HepG2 (cell line): Measurements from ENCODE around the gene TTC32. TPM values are rescaled to one million over a fixed set of nuclear protein-coding genes. Genes with fewer than 3 reads are reported as not detected.

ENCODE experiments used
- HMG20B ChIP-seq: conservative IDR thresholded peaks from 2 replicates; pipeline ENCODE4 v1.6.1; 2016; ENCODE audit warnings: missing genetic modification reagents, missing compliant biosample characterization
- KMT2A ChIP-seq: sonication (generic); formaldehyde crosslinking; IDR thresholded peaks from 2 replicates; pipeline ENCODE4 v1.4.0; 2020; ENCODE audit warnings: missing genetic modification reagents
- SNAPC2 ChIP-seq: sonication (generic); formaldehyde crosslinking; IDR thresholded peaks from 2 replicates; pipeline ENCODE4 v1.8.1; 2022; ENCODE audit warnings: mild to moderate bottlenecking, missing genetic modification reagents
- UBTF ChIP-seq: sonication (generic); formaldehyde crosslinking; IDR thresholded peaks from 2 replicates; pipeline ENCODE4 v1.4.0; 2020; ENCODE audit warnings: mild to moderate bottlenecking, missing genetic modification reagents
- ZNF607 ChIP-seq: sonication (generic); formaldehyde crosslinking; IDR thresholded peaks from 2 replicates; pipeline ENCODE4 v1.5.1; 2020; ENCODE audit warnings: missing genetic modification reagents, mild to moderate bottlenecking, borderline replicate concordance
- ZNF747 ChIP-seq: sonication (generic); formaldehyde crosslinking; IDR thresholded peaks from 2 replicates; pipeline ENCODE4 v1.8.1; 2023; ENCODE audit warnings: missing genetic modification reagents, mild to moderate bottlenecking, borderline replicate concordance
- polyA plus RNA-seq, 8 experiments: library from polyadenylated mRNA; depleted of rRNA in 3 of 8; stranded (reverse) in 7 of 8; unstranded in 1 of 8; fragments of >200 nt; fragmentation: Illumina TruSeq in 4 of 8; extraction: Trizol in 4 of 8; gene quantifications; 2 replicates each; pipeline versions ENCODE4 v1.2.1 to v1.2.3, GENCODE V29; 2011 to 2016; ENCODE audit warnings: low read depth in 4 of 8, missing spikeins in 1 of 8, mixed read lengths in 1 of 8; ENCODE audit not compliant: insufficient read depth in 1 of 8
- total RNA-seq, 5 experiments: library from RNA; depleted of rRNA; stranded (reverse); fragments of >200 nt; fragmentation: Illumina TruSeq; extraction: Trizol; gene quantifications; 2 replicates each; pipeline ENCODE4 v1.2.3, GENCODE V29; 2016; ENCODE audit warnings: low read depth in 1 of 5
- TF ChIP-seq, protein P1 (sequence below): sonication (generic); formaldehyde crosslinking; IDR thresholded peaks from 2 replicates; pipeline ENCODE4 v1.4.0; 2020; ENCODE audit warnings: missing genetic modification reagents, borderline replicate concordance
- TF ChIP-seq, protein P2 (sequence below): sonication (generic); formaldehyde crosslinking; conservative IDR thresholded peaks from 2 replicates; pipeline ENCODE4 v1.8.0; 2022; ENCODE audit warnings: mild to moderate bottlenecking, moderate library complexity, missing genetic modification reagents
- TF ChIP-seq, protein P3 (sequence below): sonication (generic); formaldehyde crosslinking; IDR thresholded peaks from 2 replicates; pipeline ENCODE4 v1.4.0; 2020; ENCODE audit warnings: missing genetic modification reagents, borderline replicate concordance

Gene TTC32
- total and polyA plus RNA-seq, 2 of the 13 experiments (the other 11 are each of a cell fraction or from before 2014, with no cell fraction given) = 21.6 to 38.3 TPM

GRCh38 chr2:19879120-19879519 lies 22.7 kb downstream of the TTC32 start (continued):
- TF ChIP-seq, protein P1, sequence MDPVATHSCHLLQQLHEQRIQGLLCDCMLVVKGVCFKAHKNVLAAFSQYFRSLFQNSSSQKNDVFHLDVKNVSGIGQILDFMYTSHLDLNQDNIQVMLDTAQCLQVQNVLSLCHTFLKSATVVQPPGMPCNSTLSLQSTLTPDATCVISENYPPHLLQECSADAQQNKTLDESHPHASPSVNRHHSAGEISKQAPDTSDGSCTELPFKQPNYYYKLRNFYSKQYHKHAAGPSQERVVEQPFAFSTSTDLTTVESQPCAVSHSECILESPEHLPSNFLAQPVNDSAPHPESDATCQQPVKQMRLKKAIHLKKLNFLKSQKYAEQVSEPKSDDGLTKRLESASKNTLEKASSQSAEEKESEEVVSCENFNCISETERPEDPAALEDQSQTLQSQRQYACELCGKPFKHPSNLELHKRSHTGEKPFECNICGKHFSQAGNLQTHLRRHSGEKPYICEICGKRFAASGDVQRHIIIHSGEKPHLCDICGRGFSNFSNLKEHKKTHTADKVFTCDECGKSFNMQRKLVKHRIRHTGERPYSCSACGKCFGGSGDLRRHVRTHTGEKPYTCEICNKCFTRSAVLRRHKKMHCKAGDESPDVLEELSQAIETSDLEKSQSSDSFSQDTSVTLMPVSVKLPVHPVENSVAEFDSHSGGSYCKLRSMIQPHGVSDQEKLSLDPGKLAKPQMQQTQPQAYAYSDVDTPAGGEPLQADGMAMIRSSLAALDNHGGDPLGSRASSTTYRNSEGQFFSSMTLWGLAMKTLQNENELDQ (CRISPR knock-in tag) = no peak
- TF ChIP-seq, protein P2, sequence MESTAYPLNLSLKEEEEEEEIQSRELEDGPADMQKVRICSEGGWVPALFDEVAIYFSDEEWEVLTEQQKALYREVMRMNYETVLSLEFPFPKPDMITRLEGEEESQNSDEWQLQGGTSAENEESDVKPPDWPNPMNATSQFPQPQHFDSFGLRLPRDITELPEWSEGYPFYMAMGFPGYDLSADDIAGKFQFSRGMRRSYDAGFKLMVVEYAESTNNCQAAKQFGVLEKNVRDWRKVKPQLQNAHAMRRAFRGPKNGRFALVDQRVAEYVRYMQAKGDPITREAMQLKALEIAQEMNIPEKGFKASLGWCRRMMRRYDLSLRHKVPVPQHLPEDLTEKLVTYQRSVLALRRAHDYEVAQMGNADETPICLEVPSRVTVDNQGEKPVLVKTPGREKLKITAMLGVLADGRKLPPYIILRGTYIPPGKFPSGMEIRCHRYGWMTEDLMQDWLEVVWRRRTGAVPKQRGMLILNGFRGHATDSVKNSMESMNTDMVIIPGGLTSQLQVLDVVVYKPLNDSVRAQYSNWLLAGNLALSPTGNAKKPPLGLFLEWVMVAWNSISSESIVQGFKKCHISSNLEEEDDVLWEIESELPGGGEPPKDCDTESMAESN (CRISPR knock-in tag) = no peak
- TF ChIP-seq UBTF (CRISPR knock-in tag) = no peak
- no peak for TF ChIP-seq HMG20B (CRISPR knock-in tag)
- TF ChIP-seq, protein P3, sequence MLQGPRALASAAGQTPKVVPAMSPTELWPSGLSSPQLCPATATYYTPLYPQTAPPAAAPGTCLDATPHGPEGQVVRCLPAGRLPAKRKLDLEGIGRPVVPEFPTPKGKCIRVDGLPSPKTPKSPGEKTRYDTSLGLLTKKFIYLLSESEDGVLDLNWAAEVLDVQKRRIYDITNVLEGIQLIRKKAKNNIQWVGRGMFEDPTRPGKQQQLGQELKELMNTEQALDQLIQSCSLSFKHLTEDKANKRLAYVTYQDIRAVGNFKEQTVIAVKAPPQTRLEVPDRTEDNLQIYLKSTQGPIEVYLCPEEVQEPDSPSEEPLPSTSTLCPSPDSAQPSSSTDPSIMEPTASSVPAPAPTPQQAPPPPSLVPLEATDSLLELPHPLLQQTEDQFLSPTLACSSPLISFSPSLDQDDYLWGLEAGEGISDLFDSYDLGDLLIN (CRISPR knock-in tag) = no peak
- TF ChIP-seq KMT2A = no peak
- no peak for TF ChIP-seq SNAPC2 (CRISPR knock-in tag)
- no peak for TF ChIP-seq ZNF607 (CRISPR knock-in tag)
- TF ChIP-seq ZNF747 (CRISPR knock-in tag) = no peak
